ENCODE data around the gene PFKFB4. TPM values are rescaled to one million over a fixed set of nuclear protein-coding genes. Genes with fewer than 3 reads are reported as not detected.

The PFKFB4 gene
- total RNA-seq, 2 experiments from 2014 or later: 0.98 to 2.5 TPM

DNA sequence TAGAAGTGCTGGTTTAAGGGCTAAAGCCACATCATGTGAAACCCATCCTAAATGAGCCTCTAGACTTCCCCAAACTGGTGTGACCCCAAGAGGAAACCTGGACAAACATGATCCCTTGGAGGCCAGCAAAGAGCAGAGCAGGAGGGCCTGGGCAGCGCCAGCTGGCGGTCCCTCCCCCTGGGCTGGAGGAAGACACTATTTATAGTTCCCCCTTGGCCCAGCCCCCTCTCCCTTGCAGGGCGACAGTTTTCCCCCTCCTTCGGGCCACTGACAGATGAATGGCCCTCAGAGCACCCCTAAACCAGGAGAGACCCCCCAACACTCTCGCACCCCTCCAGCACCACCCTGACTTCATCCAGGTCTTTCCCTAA, 4.0 kb upstream of the PFKFB4 start:
- no peak overlapping the region for H3K27ac ChIP-seq (ENCODE audit: low read depth in 1 of 2, low read length in 2 of 2)
- Mint-ChIP-seq H3K9me3 (no peaks in the 10 kb centered on the region), H3K36me3 (ENCODE audit: low read depth) (no peaks in the 10 kb centered on the region), H3K4me1 (ENCODE audit: low read depth) (peaks cover 17% of the 10 kb centered on the region), H3K27ac (no peak overlapping the region), H3K4me3 (no peak overlapping the region), H3K27me3 (no peaks in the 10 kb centered on the region)
- TF ChIP-seq, protein P1, sequence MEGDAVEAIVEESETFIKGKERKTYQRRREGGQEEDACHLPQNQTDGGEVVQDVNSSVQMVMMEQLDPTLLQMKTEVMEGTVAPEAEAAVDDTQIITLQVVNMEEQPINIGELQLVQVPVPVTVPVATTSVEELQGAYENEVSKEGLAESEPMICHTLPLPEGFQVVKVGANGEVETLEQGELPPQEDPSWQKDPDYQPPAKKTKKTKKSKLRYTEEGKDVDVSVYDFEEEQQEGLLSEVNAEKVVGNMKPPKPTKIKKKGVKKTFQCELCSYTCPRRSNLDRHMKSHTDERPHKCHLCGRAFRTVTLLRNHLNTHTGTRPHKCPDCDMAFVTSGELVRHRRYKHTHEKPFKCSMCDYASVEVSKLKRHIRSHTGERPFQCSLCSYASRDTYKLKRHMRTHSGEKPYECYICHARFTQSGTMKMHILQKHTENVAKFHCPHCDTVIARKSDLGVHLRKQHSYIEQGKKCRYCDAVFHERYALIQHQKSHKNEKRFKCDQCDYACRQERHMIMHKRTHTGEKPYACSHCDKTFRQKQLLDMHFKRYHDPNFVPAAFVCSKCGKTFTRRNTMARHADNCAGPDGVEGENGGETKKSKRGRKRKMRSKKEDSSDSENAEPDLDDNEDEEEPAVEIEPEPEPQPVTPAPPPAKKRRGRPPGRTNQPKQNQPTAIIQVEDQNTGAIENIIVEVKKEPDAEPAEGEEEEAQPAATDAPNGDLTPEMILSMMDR (IDR thresholded peaks at IDR 0.05): no peak
- CTCF ChIA-PET: no interaction called here
- peaks cover 38% of the 10 kb centered on the region for H3K4me1 ChIP-seq (ENCODE audit: insufficient read depth, low read length)
- POLR2A ChIA-PET: no interaction called here
- H3K36me3 ChIP-seq (ENCODE audit: insufficient read depth, low read length): no peaks in the 10 kb centered on the region
- ATAC-seq (ENCODE audit: poor library complexity) (no peak), DNase-seq (no peak)
- H3K9me3 ChIP-seq (ENCODE audit: control insufficient read depth in 1 of 2, insufficient read depth in 1 of 2, low read length in 2 of 2): no peaks in the 10 kb centered on the region
- intact Hi-C loops (cut with DNase I, micrococcal nuclease): no loop called here
- no peak overlapping the region for H3K4me3 ChIP-seq (ENCODE audit: low read length)
- H3K27me3 ChIP-seq (ENCODE audit: control insufficient read depth in 1 of 2, insufficient read depth in 2 of 2, low read length in 2 of 2): no peaks in the 10 kb centered on the region

DNA sequence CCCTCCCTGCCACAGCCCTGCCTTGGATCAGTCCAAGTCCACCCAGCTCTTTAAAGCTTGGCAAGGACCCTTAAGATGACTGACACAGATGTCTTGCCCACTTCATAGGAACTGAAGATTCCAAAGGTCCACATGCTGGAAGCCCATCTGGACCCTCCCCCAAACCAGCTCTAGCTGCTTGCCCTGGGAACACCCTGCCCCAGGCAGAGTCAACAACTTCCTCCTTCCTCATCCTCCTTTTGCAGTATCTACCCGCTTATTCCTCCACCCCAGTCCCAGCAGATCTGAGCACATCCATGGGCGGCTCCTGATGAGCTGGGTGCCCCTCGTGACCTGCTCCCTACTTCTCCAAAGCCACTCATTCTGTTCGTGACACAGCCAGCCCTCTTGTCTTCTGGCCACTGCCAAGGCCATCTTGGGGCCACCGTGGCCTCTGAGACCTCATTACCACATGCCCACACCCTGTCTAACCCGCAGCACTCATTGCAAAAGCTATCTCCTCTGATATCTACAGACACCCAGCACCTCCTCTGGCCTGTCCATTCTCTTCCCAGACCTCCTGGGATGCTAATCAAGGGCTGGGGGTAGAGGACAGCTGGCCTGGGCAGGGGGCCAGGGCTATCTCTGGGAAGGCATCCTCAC, 2.0 kb upstream of the PFKFB4 start:
- DNase-seq (peak in 3 of 14 experiments; percentile 33 to 79 (median 70)), ATAC-seq (ENCODE audit: poor library complexity) (no peak)
- Histone ChIP-seq H3K4me3 (ENCODE audit: low read length) (no peak overlapping the region), H3K4me1 (ENCODE audit: insufficient read depth, low read length) (peaks cover 34% of the 10 kb centered on the region), H3K27ac (ENCODE audit: low read depth in 1 of 2, low read length in 2 of 2) (peak overlapping the region in 1 of 2 donors; percentile 7), H3K36me3 (ENCODE audit: insufficient read depth, low read length) (no peaks in the 10 kb centered on the region), H3K27me3 (ENCODE audit: control insufficient read depth in 1 of 2, insufficient read depth in 2 of 2, low read length in 2 of 2) (no peaks in the 10 kb centered on the region), H3K9me3 (ENCODE audit: control insufficient read depth in 1 of 2, insufficient read depth in 1 of 2, low read length in 2 of 2) (no peaks in the 10 kb centered on the region)
- ChIA-PET CTCF (interaction anchor here (0.7 to 3.8 kb wide), 11 partner anchors 10 to 430 kb away, joined by 3 to 18 read pairs (median 4); partner anchors contain the start of genes CCDC51, CDC25A and TMA7), POLR2A (interaction anchor here (0.6 to 3.2 kb wide), 5 partner anchors 10 to 254 kb away, joined by 3 to 28 read pairs (median 4); partner anchors contain the start of genes CCDC51 and TMA7)
- Mint-ChIP-seq H3K27ac (no peak overlapping the region), H3K9me3 (no peaks in the 10 kb centered on the region), H3K4me1 (ENCODE audit: low read depth) (peaks cover 25% of the 10 kb centered on the region), H3K27me3 (no peaks in the 10 kb centered on the region), H3K4me3 (peak overlapping the region; percentile 83), H3K36me3 (ENCODE audit: low read depth) (no peaks in the 10 kb centered on the region)
- TF ChIP-seq, protein P1 (IDR thresholded peaks at IDR 0.05): peak; percentile 19
- intact Hi-C loops (cut with DNase I, micrococcal nuclease): loop anchor here in 1 of 2 experiments (1.0 to 5.0 kb wide), 4 partner anchors 99 to 776 kb away; partner anchors contain the start of genes IP6K2 and SMARCC1

DNA sequence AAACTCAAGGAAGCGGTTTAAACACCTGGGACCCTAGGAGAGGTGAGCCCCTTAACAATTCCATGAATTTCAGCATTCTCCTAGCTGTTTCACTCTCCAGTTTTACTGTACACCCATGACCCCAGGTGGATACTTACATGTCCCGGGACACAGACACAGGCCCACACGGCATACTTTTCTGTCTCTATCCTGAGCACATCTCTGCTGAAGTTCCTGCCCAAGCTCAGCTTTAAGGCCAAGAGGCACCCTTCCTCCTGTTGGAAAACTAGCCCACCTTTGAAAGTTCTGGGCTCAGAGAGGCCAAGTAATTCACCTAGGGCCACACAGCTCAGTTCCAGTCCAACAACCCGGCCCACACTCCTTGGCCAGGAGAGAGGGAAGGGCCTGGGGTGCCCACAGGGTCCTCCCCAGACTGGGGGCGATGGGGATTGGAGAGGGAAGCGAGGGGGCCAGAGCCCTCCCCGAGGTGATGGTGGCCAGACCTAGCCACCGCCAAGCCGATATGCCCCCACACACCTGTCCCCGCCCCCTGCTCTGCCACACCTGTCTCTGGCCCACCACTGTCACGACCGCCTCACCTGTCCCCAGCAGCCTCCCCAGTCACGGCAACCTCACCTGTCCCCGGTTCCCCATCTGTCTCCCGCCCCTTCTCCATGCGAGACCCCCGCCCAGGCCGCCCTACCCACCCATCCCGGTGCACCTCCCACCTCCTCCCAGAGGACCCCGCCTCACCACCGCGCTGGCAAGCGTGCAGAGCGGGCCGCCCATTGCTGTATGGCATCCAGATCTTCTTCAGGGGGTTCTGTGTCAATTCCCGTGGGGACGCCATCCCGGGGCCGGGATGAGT, 431 bp downstream of the PFKFB4 start:
- H3K4me3 ChIP-seq (ENCODE audit: low read length): peak overlapping the region; percentile 55
- Mint-ChIP-seq H3K4me1 (ENCODE audit: low read depth) (peaks cover 25% of the 10 kb centered on the region), H3K9me3 (no peaks in the 10 kb centered on the region), H3K4me3 (peak overlapping the region; percentile 87), H3K27me3 (no peaks in the 10 kb centered on the region), H3K27ac (peak overlapping the region; percentile 43), H3K36me3 (ENCODE audit: low read depth) (no peaks in the 10 kb centered on the region)
- ATAC-seq (ENCODE audit: poor library complexity) (no peak), DNase-seq (peak in 3 of 14 experiments; percentile 4 to 9 (median 6))
- intact Hi-C loops (cut with DNase I, micrococcal nuclease): loop anchor here in 1 of 2 experiments (2.0 to 5.0 kb wide), 6 partner anchors 53 to 774 kb away; partner anchors contain the start of genes ATRIP, CDC25A, IP6K2 and SMARCC1
- CTCF ChIA-PET: interaction anchor here (0.9 to 3.8 kb wide), 5 partner anchors 120 to 316 kb away, joined by 3 to 18 read pairs (median 5); partner anchors contain the start of gene ZNF589
- H3K27me3 ChIP-seq (ENCODE audit: control insufficient read depth in 1 of 2, insufficient read depth in 2 of 2, low read length in 2 of 2): no peaks in the 10 kb centered on the region
- no peaks in the 10 kb centered on the region for H3K9me3 ChIP-seq (ENCODE audit: control insufficient read depth in 1 of 2, insufficient read depth in 1 of 2, low read length in 2 of 2)
- no peaks in the 10 kb centered on the region for H3K36me3 ChIP-seq (ENCODE audit: insufficient read depth, low read length)
- TF ChIP-seq, protein P1 (IDR thresholded peaks at IDR 0.05): no peak
- H3K4me1 ChIP-seq (ENCODE audit: insufficient read depth, low read length): peaks cover 34% of the 10 kb centered on the region
- no peak overlapping the region for H3K27ac ChIP-seq (ENCODE audit: low read depth in 1 of 2, low read length in 2 of 2)
- POLR2A ChIA-PET: interaction anchor here (0.7 to 3.2 kb wide), 20 partner anchors 7 to 451 kb away, joined by 3 to 28 read pairs (median 4); partner anchors contain the start of genes ATRIP, CCDC51, CDC25A and IP6K2
